ENCODE results near the gene PTER. TPM values are rescaled to one million over a fixed set of nuclear protein-coding genes. Genes with fewer than 3 reads are reported as not detected.
A peak's percentile ranks its signal among the peaks of the same experiment; 100 is the strongest.

The PTER gene
- total RNA-seq, 1 experiment from 2014 or later = 6.6 TPM

DNA sequence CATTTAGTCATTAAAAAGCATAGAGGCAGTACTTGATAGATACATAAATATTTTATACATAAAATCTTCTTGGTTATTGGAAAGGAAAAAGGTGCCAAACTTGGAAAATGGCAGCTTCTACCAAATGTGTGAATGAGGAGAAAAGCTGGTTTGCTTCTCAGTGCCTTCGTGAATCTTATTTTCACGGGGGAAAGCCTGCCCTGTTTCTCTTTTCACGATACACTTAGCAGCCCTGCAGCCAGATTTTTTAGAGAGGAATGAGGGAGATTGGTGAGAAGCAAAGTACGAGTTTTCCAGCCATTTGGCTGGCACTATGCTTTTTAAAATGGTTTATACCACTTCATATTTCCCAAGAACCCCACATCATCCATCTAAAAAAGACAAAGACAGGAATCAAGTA is 107.8 kb downstream of the PTER start:
- ATAC-seq (no peak), DNase-seq (no peak)
- Histone ChIP-seq H3K9ac (ENCODE audit: low read length) (no peak overlapping the region), H2AFZ (ENCODE audit: low read length) (no peak overlapping the region), H3K36me3 (ENCODE audit: low read depth, low read length) (no peaks in the 10 kb centered on the region), H3K79me2 (ENCODE audit: low read length) (no peaks in the 10 kb centered on the region), H3K4me1 (ENCODE audit: insufficient read depth, low read length) (no peaks in the 10 kb centered on the region), H3K27ac (ENCODE audit: low read length) (no peak overlapping the region), H3K4me3 (ENCODE audit: low read length) (no peak overlapping the region), H3K9me2 (replicated peaks; ENCODE audit: low read length) (no peaks in the 10 kb centered on the region), H3K4me2 (ENCODE audit: low read length) (no peak overlapping the region), H3K9me3 (ENCODE audit: low read length) (no peaks in the 10 kb centered on the region), H3F3A (ENCODE audit: low read length, unreplicated experiment) (no peaks in the 10 kb centered on the region), H3K27me3 (ENCODE audit: low read length) (no peaks in the 10 kb centered on the region), H4K20me1 (ENCODE audit: low read length) (no peaks in the 10 kb centered on the region)
- TF ChIP-seq EZH2phosphoT487 (IDR thresholded peaks at IDR 0.05; ENCODE audit: borderline replicate concordance, low read length) (no peak), EZH2 (IDR thresholded peaks at IDR 0.05; ENCODE audit: low read length, unreplicated experiment) (no peak)
- no TSS peak for BruUV-seq (replicated peaks)
- intact Hi-C loops (cut with micrococcal nuclease) = loop anchor here (10.0 kb wide), 1 partner anchor 230 kb away; no protein-coding TSS in a partner anchor
- CTCF ChIA-PET = no interaction called here
- POLR2A ChIA-PET (ENCODE audit: unreplicated experiment) = no interaction called here

DNA sequence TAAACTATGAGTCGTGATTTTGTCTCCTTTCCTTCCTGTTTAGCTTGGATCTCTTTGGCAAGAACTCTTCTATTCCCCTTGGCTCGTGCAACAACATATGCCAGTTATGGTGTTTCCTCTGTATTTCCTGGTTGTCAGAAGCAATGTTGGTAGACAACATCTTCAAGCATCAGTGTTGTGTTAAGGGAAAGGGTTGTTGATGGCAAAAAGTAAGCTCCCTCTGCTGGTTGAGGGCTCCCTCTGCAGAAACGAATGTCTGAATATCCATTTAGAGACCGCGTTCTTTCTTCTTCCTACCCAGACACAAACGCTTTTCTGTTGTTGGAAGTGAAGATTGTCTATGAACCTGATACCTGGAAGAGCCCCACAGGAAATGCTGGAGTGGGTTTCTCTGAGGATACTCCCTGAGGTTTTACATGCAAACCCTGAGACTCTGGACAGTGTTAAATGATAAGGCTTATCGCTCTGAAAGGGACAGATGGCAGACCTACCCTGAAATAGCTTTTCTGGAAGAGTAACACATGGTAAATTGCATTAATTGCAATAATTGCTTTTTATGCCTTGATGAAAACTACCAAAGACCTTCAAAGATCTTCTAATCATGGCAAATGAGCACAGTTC is 108.4 kb downstream of the PTER start:
- ATAC-seq (no peak), DNase-seq (peak; percentile 30)
- Histone ChIP-seq H3F3A (ENCODE audit: low read length, unreplicated experiment) (no peaks in the 10 kb centered on the region), H3K27me3 (ENCODE audit: low read length) (no peaks in the 10 kb centered on the region), H2AFZ (ENCODE audit: low read length) (no peak overlapping the region), H4K20me1 (ENCODE audit: low read length) (no peaks in the 10 kb centered on the region), H3K36me3 (ENCODE audit: low read depth, low read length) (no peaks in the 10 kb centered on the region), H3K4me2 (ENCODE audit: low read length) (no peak overlapping the region), H3K9me3 (ENCODE audit: low read length) (no peaks in the 10 kb centered on the region), H3K9me2 (replicated peaks; ENCODE audit: low read length) (no peaks in the 10 kb centered on the region), H3K79me2 (ENCODE audit: low read length) (no peaks in the 10 kb centered on the region), H3K27ac (ENCODE audit: low read length) (no peak overlapping the region), H3K9ac (ENCODE audit: low read length) (no peak overlapping the region), H3K4me3 (ENCODE audit: low read length) (no peak overlapping the region), H3K4me1 (ENCODE audit: insufficient read depth, low read length) (no peaks in the 10 kb centered on the region)
- BruUV-seq (replicated peaks) = no TSS peak
- intact Hi-C loops (cut with micrococcal nuclease) = loop anchor here (1.0 to 10.0 kb wide), 3 partner anchors 230 to 666 kb away; no protein-coding TSS in a partner anchor
- CTCF ChIA-PET = no interaction called here
- POLR2A ChIA-PET (ENCODE audit: unreplicated experiment) = no interaction called here
- TF ChIP-seq, protein P1, sequence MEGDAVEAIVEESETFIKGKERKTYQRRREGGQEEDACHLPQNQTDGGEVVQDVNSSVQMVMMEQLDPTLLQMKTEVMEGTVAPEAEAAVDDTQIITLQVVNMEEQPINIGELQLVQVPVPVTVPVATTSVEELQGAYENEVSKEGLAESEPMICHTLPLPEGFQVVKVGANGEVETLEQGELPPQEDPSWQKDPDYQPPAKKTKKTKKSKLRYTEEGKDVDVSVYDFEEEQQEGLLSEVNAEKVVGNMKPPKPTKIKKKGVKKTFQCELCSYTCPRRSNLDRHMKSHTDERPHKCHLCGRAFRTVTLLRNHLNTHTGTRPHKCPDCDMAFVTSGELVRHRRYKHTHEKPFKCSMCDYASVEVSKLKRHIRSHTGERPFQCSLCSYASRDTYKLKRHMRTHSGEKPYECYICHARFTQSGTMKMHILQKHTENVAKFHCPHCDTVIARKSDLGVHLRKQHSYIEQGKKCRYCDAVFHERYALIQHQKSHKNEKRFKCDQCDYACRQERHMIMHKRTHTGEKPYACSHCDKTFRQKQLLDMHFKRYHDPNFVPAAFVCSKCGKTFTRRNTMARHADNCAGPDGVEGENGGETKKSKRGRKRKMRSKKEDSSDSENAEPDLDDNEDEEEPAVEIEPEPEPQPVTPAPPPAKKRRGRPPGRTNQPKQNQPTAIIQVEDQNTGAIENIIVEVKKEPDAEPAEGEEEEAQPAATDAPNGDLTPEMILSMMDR (conservative IDR thresholded peaks at IDR 0.05; ENCODE audit: low read depth, low read length) = peak; percentile 58
- no peak for TF ChIP-seq EZH2 (IDR thresholded peaks at IDR 0.05; ENCODE audit: low read length, unreplicated experiment)

DNA sequence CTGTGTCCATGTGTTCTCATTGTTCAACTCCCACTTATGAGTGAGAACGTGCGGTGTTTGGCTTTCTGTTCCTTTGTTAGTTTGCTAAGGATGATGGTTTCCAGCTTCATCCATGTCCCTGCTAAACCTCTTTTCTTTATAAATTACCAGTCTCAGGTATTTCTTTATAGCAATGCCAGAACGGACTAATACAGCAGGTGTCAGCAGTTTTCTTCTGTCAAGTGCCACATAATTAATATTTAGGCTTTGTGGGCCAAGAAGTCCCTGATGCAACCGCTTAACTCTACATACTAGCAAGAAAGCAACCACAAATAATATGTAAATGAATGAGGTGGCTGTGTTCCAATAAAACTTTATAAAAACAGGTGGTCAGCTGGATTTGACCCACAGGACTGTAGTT is 111.2 kb downstream of the PTER start:
- no peaks in the 10 kb centered on the region for H3K9me3 ChIP-seq (ENCODE audit: low read length)
- intact Hi-C loops (cut with micrococcal nuclease) = loop anchor here (10.0 kb wide), 1 partner anchor 233 kb away; no protein-coding TSS in a partner anchor
- no peaks in the 10 kb centered on the region for H3F3A ChIP-seq (ENCODE audit: low read length, unreplicated experiment)
- no peaks in the 10 kb centered on the region for H3K9me2 ChIP-seq (replicated peaks; ENCODE audit: low read length)
- no peak overlapping the region for H3K4me2 ChIP-seq (ENCODE audit: low read length)
- ATAC-seq (no peak), DNase-seq (no peak)
- H3K9ac ChIP-seq (ENCODE audit: low read length) = no peak overlapping the region
- H3K4me3 ChIP-seq (ENCODE audit: low read length) = no peak overlapping the region
- H4K20me1 ChIP-seq (ENCODE audit: low read length) = no peaks in the 10 kb centered on the region
- no peak for TF ChIP-seq EZH2phosphoT487 (IDR thresholded peaks at IDR 0.05; ENCODE audit: borderline replicate concordance, low read length)
- no peak for TF ChIP-seq EZH2 (IDR thresholded peaks at IDR 0.05; ENCODE audit: low read length, unreplicated experiment)
- TF ChIP-seq, protein P1 (conservative IDR thresholded peaks at IDR 0.05; ENCODE audit: low read depth, low read length) = no peak
- H3K27me3 ChIP-seq (ENCODE audit: low read length) = no peaks in the 10 kb centered on the region
- no peak overlapping the region for H2AFZ ChIP-seq (ENCODE audit: low read length)
- POLR2A ChIA-PET (ENCODE audit: unreplicated experiment) = no interaction called here
- H3K36me3 ChIP-seq (ENCODE audit: low read depth, low read length) = no peaks in the 10 kb centered on the region
- BruUV-seq (replicated peaks) = no TSS peak
- H3K79me2 ChIP-seq (ENCODE audit: low read length) = no peaks in the 10 kb centered on the region
- CTCF ChIA-PET = no interaction called here
- H3K4me1 ChIP-seq (ENCODE audit: insufficient read depth, low read length) = no peaks in the 10 kb centered on the region
- H3K27ac ChIP-seq (ENCODE audit: low read length) = no peak overlapping the region
